GM23248 (cell line): ENCODE measurements around the gene ZBTB46.

Experiments
- EZH2 ChIP-seq: fragments of 200-600 bp; sonication (generic); IDR thresholded peaks from 2 replicates; pipeline ENCODE4 v1.6.1; 2018; ENCODE audit warnings: antibody characterized with exemption, mild to moderate bottlenecking; ENCODE audit not compliant: insufficient read depth, poor library complexity, severe bottlenecking
- EZH2phosphoT487 ChIP-seq: fragments of 200-600 bp; sonication (generic); IDR thresholded peaks from 2 replicates; pipeline ENCODE4 v1.6.1; 2018; ENCODE audit warnings: antibody characterized with exemption, moderate library complexity, mild to moderate bottlenecking, low read depth; ENCODE audit not compliant: insufficient read depth

DNA sequence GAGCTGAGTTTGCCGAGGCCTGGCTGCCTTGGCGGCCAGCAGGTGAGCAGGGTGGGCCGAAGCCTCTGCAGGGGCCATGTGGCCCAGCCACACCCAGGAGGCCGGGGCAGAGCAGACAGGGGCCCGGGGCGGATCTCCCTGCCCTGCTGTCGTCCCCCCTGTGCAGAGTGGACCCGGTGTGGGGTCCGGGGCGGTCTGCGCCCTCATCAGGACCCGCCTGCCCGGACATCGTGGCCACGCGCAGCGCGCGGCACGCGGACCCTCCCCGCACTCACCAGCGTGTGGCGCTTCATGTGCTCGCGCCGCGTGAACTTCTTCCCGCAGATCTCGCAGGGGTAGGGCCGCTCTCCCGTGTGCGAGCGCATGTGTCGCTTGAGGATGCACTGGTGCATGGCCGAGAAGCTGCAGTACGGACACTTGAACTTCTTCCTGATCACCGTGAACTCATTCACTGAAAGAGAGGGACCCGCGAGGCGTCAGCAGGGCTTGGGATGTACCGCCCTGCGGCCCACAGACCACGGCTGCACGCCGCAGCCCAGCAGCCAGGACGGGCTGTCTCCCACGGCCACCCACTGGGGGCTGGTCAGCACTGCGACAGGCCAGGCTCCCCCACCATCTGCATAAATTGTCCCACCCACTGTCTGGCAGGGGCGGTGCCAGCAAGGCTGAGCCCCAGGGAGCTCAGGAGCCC, 78.5 kb downstream of the ZBTB46 start:
- TF ChIP-seq EZH2phosphoT487 (no peak), EZH2 (no peak)
